A673 (cell line): ENCODE measurements around the gene TGM2. TPM values are rescaled to one million over a fixed set of nuclear protein-coding genes. Genes with fewer than 3 reads are reported as not detected.

Source experiments
- BruUV-seq: library from RNA; stranded (reverse); fragments of 400-500 nt; replicated peaks from 2 replicates; lab custom pipeline; 2021; lab: Mats Ljungman, UMichigan
- CTCF ChIA-PET: fragments of 300-600 bp; sonication (Branson Sonifier 250); formaldehyde crosslinking; loops from one replicate; lab custom pipeline; 2022; ENCODE audit warnings: antibody characterized with exemption; lab: Charles Lee
- POLR2A ChIA-PET: fragments of 300-600 bp; sonication (Branson Sonifier 250); formaldehyde crosslinking; loops from one replicate; lab custom pipeline; 2022; ENCODE audit warnings: antibody characterized with exemption; ENCODE audit not compliant: low non-redundant PET; lab: Charles Lee
- DNase-seq: peaks from one replicate; pipeline ENCODE4 v3.0.0-alpha.2; 2015; ENCODE audit warnings: low spot score
- H3K27ac ChIP-seq: fragments of 200-600 bp; sonication (generic); 2 replicates; pipeline ENCODE4 v1.5.1; 2016; ENCODE audit warnings: mixed run types, low read depth, mild to moderate bottlenecking, mixed read lengths, antibody characterized with exemption, low read length; ENCODE audit not compliant: poor library complexity, severe bottlenecking
- H3K27me3 ChIP-seq: fragments of 200-600 bp; sonication (generic); replicated peaks from 2 replicates; pipeline ENCODE4 v1.6.1; 2017; ENCODE audit warnings: mixed run types, low read depth, mild to moderate bottlenecking, mixed read lengths, antibody characterized with exemption, low read length; ENCODE audit not compliant: insufficient read depth, poor library complexity
- H3K36me3 ChIP-seq: fragments of 200-600 bp; sonication (generic); 2 replicates; pipeline ENCODE4 v1.6.1; 2016; ENCODE audit warnings: mixed run types, mild to moderate bottlenecking, mixed read lengths, antibody characterized with exemption, low read length; ENCODE audit not compliant: insufficient read depth, poor library complexity, severe bottlenecking
- H3K4me1 ChIP-seq: fragments of 200-600 bp; sonication (generic); 2 replicates; pipeline ENCODE4 v1.6.1; 2017; ENCODE audit warnings: mixed run types, mild to moderate bottlenecking, mixed read lengths, antibody characterized with exemption, low read length; ENCODE audit not compliant: insufficient read depth, poor library complexity, severe bottlenecking
- H3K4me3 ChIP-seq: fragments of 200-600 bp; sonication (generic); 2 replicates; pipeline ENCODE4 v1.5.1; 2016; ENCODE audit warnings: low read depth, mixed run types, mild to moderate bottlenecking, mixed read lengths, low read length; ENCODE audit not compliant: poor library complexity, severe bottlenecking
- H3K9me3 ChIP-seq: fragments of 200-600 bp; sonication (generic); 2 replicates; pipeline ENCODE4 v1.6.1; 2016; ENCODE audit warnings: mixed run types, low read depth, mild to moderate bottlenecking, mixed read lengths, antibody characterized with exemption, low read length; ENCODE audit not compliant: poor library complexity, severe bottlenecking
- EZH2 ChIP-seq: fragments of 200-600 bp; sonication (generic); IDR thresholded peaks from 2 replicates; pipeline ENCODE4 v1.6.1; 2017; ENCODE audit warnings: borderline replicate concordance, low read depth, mild to moderate bottlenecking, mixed read lengths, antibody characterized with exemption, low read length; ENCODE audit not compliant: poor library complexity, severe bottlenecking
- intact Hi-C: fragments of 100-400 bp; cut with micrococcal nuclease; formaldehyde crosslinking; loops from one replicate; pipeline ENCODE4 v1.10.0; 2022; ENCODE audit not compliant: unreplicated experiment
- total RNA-seq: library from RNA; stranded (reverse); gene quantifications from 2 replicates; pipeline ENCODE4 v1.2.3, GENCODE V29; 2021
- TF ChIP-seq, protein P1 (sequence below): fragments of 300-800, 200-600 bp; sonication (generic); conservative IDR thresholded peaks from 2 replicates; pipeline ENCODE4 v1.5.1; 2017; ENCODE audit warnings: low read depth, mild to moderate bottlenecking, antibody characterized with exemption, low read length, moderate library complexity, mixed read lengths

TGM2 gene
- total RNA-seq, 1 experiment from 2014 or later, result 0.43 TPM

GRCh38 chr20:38202153-38202981, 37.3 kb upstream of the TGM2 start:
- no peaks in the 10 kb centered on the region for H3K36me3 ChIP-seq
- H3K4me3 ChIP-seq, result no peak overlapping the region
- no peak overlapping the region for H3K27ac ChIP-seq
- CTCF ChIA-PET, result interaction anchor here (0.6 kb wide), 1 partner anchor 20 kb away, joined by 4 read pairs; no protein-coding TSS in a partner anchor
- DNase-seq, result no peak
- no peaks in the 10 kb centered on the region for H3K4me1 ChIP-seq
- POLR2A ChIA-PET, result no interaction called here
- BruUV-seq, result no TSS peak
- no peak for TF ChIP-seq EZH2
- TF ChIP-seq, protein P1, sequence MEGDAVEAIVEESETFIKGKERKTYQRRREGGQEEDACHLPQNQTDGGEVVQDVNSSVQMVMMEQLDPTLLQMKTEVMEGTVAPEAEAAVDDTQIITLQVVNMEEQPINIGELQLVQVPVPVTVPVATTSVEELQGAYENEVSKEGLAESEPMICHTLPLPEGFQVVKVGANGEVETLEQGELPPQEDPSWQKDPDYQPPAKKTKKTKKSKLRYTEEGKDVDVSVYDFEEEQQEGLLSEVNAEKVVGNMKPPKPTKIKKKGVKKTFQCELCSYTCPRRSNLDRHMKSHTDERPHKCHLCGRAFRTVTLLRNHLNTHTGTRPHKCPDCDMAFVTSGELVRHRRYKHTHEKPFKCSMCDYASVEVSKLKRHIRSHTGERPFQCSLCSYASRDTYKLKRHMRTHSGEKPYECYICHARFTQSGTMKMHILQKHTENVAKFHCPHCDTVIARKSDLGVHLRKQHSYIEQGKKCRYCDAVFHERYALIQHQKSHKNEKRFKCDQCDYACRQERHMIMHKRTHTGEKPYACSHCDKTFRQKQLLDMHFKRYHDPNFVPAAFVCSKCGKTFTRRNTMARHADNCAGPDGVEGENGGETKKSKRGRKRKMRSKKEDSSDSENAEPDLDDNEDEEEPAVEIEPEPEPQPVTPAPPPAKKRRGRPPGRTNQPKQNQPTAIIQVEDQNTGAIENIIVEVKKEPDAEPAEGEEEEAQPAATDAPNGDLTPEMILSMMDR, result no peak
- intact Hi-C loops, result no loop called here
- H3K9me3 ChIP-seq, result no peaks in the 10 kb centered on the region
- peaks cover 39% of the 10 kb centered on the region for H3K27me3 ChIP-seq

DNA sequence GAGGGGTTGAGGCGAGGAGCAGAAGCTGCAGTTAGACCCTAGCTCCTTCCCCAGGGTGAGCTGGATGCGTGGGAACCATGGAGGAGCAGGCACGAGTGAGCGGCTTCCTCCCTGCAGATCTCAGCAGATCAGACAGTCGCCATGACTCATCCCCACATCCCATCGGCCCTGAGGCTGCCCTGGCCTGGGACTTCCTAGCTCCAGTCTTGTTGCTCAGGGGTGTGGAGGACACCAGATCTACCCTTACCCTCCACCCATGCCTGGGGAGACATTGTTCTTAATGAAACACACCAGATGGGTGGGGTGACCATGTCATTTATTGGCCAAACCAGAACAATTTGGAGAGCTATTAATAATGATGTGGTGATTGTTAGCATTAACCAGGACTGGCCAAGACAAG, 36.3 kb upstream of the TGM2 start:
- BruUV-seq, result no TSS peak
- no peak for TF ChIP-seq EZH2
- TF ChIP-seq, protein P1, result no peak
- Histone ChIP-seq H3K36me3 (no peaks in the 10 kb centered on the region), H3K4me3 (no peak overlapping the region), H3K27ac (no peak overlapping the region), H3K9me3 (no peaks in the 10 kb centered on the region), H3K27me3 (peaks cover 35% of the 10 kb centered on the region), H3K4me1 (no peaks in the 10 kb centered on the region)
- no peak for DNase-seq
- ChIA-PET POLR2A (no interaction called here), CTCF (interaction anchor here (0.5 kb wide), 1 partner anchor 226 kb away, joined by 7 read pairs; no protein-coding TSS in a partner anchor)
- intact Hi-C loops, result no loop called here

DNA sequence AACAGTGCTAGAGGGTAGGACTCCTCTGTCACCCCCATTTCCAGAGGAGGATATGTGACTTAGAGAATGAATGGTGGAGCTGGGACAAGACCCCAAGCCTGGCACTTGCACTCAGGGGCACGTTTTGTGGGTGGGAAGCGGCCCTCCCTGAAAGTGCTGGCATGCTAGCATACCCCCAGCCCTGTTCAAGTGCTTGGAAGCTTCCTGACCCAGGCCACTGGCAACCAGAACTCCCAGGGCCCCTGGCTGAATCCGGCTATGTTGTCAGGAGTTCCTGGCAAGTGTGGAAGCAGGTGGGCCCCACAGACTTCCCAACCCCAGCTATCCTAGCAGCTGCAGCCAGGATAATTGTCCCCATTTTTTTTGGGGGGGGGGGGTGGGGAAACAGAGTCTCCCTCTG, 35.6 kb upstream of the TGM2 start:
- no peak overlapping the region for H3K4me3 ChIP-seq
- no peak for DNase-seq
- ChIA-PET CTCF (no interaction called here), POLR2A (no interaction called here)
- H3K36me3 ChIP-seq, result no peaks in the 10 kb centered on the region
- no TSS peak for BruUV-seq
- H3K27ac ChIP-seq, result no peak overlapping the region
- intact Hi-C loops, result no loop called here
- H3K9me3 ChIP-seq, result no peaks in the 10 kb centered on the region
- peaks cover 32% of the 10 kb centered on the region for H3K27me3 ChIP-seq
- TF ChIP-seq, protein P1, result no peak
- no peak for TF ChIP-seq EZH2
- no peaks in the 10 kb centered on the region for H3K4me1 ChIP-seq
